Suprapubic skin (tissue), 3 donors: ENCODE data around the gene RGPD8.
"Not testable (repeated sequence)": the region's sequence is repeated elsewhere in the genome, so short reads cannot be mapped to it uniquely, and the experiment has no call there.

Experiments
- POLR2AphosphoS5 ChIP-seq, 3 donors: sonication (generic); formaldehyde crosslinking; IDR thresholded peaks; one replicate each; pipeline ENCODE4 v1.6.1; 2017; ENCODE audit warnings: antibody characterized with exemption in 3 of 3
- TF ChIP-seq, protein P1 (sequence below), 2 donors: fragments of 200-600 bp in 1 of 2; fragments of 450-650 bp in 1 of 2; sonication (generic) in 1 of 2; IDR thresholded peaks; one replicate each; pipeline ENCODE4 v1.5.1; 2016 to 2019; ENCODE audit warnings: antibody characterized with exemption in 2 of 2, mild to moderate bottlenecking in 1 of 2, moderate library complexity in 1 of 2

DNA sequence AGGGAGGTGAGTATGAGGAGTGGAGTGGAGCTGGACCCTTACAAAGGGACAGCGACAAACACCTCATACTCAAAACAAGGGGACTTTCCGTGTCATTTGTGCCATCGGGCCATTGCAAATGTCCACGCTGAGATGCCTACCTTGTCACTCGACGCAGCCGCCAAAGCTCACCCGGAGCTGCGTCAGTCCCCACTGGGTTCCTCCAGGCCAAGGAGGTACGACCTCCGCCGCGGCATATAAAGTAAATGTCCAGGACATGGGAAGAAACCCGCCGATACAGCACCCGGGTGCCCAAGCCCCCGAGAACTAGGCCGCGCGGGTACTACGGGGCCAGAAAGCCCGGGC lies 1.1 kb downstream of the RGPD8 start:
- TF ChIP-seq, protein P1, sequence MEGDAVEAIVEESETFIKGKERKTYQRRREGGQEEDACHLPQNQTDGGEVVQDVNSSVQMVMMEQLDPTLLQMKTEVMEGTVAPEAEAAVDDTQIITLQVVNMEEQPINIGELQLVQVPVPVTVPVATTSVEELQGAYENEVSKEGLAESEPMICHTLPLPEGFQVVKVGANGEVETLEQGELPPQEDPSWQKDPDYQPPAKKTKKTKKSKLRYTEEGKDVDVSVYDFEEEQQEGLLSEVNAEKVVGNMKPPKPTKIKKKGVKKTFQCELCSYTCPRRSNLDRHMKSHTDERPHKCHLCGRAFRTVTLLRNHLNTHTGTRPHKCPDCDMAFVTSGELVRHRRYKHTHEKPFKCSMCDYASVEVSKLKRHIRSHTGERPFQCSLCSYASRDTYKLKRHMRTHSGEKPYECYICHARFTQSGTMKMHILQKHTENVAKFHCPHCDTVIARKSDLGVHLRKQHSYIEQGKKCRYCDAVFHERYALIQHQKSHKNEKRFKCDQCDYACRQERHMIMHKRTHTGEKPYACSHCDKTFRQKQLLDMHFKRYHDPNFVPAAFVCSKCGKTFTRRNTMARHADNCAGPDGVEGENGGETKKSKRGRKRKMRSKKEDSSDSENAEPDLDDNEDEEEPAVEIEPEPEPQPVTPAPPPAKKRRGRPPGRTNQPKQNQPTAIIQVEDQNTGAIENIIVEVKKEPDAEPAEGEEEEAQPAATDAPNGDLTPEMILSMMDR (IDR thresholded peaks at IDR 0.05): not testable (repeated sequence)
- not testable (repeated sequence) for TF ChIP-seq POLR2AphosphoS5 (IDR thresholded peaks at IDR 0.05)
